Measurements from ENCODE around the gene HPCA. TPM values are rescaled to one million over a fixed set of nuclear protein-coding genes. Genes with fewer than 3 reads are reported as not detected.

Gene HPCA
- total and polyA plus RNA-seq, 2 of the 8 experiments (the other 6 are each of a cell fraction or from before 2014, with no cell fraction given): 0.70 to 1.4 TPM

DNA sequence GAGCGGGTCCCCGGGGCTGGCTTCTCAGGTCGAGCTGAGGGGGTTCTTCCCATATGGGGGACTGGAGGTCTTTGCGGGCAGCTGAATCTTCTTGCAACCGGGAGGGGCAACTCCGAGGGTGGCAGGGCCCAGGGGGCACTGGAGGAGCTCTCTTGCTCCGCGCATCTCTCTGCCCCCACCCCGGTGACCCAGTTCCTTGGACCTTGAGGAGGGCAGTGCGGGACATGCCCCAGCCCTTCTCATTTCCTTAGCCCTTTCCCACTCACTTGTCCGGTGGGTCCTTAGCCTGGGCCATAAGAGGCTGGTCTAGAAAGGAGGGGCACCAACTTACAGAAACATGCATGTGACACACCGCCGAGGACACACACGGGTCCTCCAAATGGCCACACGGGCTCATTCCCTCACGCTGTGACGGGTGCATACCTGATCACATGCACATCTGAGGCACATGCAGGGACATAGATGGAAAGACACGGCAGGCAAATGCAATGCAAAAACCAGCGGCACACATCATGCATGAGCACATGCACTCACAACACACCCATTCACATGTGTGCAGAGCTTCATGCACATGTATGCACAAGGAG lies 630 bp downstream of the HPCA start (continued):
- TF ChIP-seq CHD7 (IDR thresholded peaks at IDR 0.05; ENCODE audit: insufficient replicate concordance, low read length) (no peak), RAD21 (IDR thresholded peaks at IDR 0.05 in 1 of 2, conservative IDR thresholded peaks at IDR 0.05 in 1 of 2; ENCODE audit: low read depth in 2 of 2, low read length in 2 of 2) (no peak), TAF7 (optimal IDR thresholded peaks at IDR 0.05; ENCODE audit: borderline replicate concordance, low read depth, low read length) (no peak), MAFK (IDR thresholded peaks at IDR 0.05; ENCODE audit: low read depth, low read length) (no peak)
